Activated naive CD4-positive, alpha-beta T cell treated with anti-CD3 and anti-CD28 coated beads, Interleukin-2, amount 10 ng/mL, durations not matched to agents 7 days and 5 days (primary cell): ENCODE measurements around the gene SYTL1.

Experiments used
- CTCF ChIA-PET: fragments of 350-600 bp; sonication (Branson Sonifier 250); formaldehyde crosslinking; loops from one replicate; lab custom pipeline; 2021; ENCODE audit warnings: antibody characterized with exemption; lab: Charles Lee
- DNase-seq: peaks from one replicate; pipeline ENCODE4 v3.0.0-alpha.2; 2020
- H3K27ac Mint-ChIP-seq: one replicate; pipeline ENCODE4 v1.8.0; 2021; ENCODE audit warnings: mild to moderate bottlenecking, moderate library complexity, mixed read lengths
- H3K27me3 Mint-ChIP-seq: one replicate; pipeline ENCODE4 v1.8.0; 2021; ENCODE audit warnings: mild to moderate bottlenecking, mixed read lengths
- H3K36me3 Mint-ChIP-seq: one replicate; pipeline ENCODE4 v1.8.0; 2021; ENCODE audit warnings: mixed read lengths
- H3K4me1 Mint-ChIP-seq: one replicate; pipeline ENCODE4 v1.8.0; 2021; ENCODE audit warnings: mixed read lengths
- H3K4me3 Mint-ChIP-seq: one replicate; pipeline ENCODE4 v1.8.0; 2021; ENCODE audit warnings: mild to moderate bottlenecking, moderate library complexity, mixed read lengths
- H3K9me3 Mint-ChIP-seq: one replicate; pipeline ENCODE4 v1.8.0; 2021; ENCODE audit warnings: mixed read lengths

Gene SYTL1

GRCh38 chr1:27366113-27366410, 24.2 kb downstream of the SYTL1 start:
- Mint-ChIP-seq H3K4me3 (peak overlapping the region; percentile 84), H3K4me1 (peaks cover 58% of the 10 kb centered on the region), H3K27me3 (peaks cover 15% of the 10 kb centered on the region), H3K27ac (peak overlapping the region; percentile 81), H3K36me3 (no peaks in the 10 kb centered on the region), H3K9me3 (no peaks in the 10 kb centered on the region)
- CTCF ChIA-PET, result interaction anchor here (0.5 to 8.4 kb wide), 18 partner anchors 9 to 242 kb away, joined by 3 to 96 read pairs (median 4); partner anchors contain the start of genes GPR3 and SYTL1
- DNase-seq, result peak; percentile 90

GRCh38 chr1:27366411-27367159, 24.8 kb downstream of the SYTL1 start, which contains the start of gene MAP3K6:
Gene MAP3K6, minus strand, starts transcription at chr1:27366961. Its CDS starts 364 bp downstream, at chr1:27366597.
- no peaks in the 10 kb centered on the region for H3K9me3 Mint-ChIP-seq
- CTCF ChIA-PET, result interaction anchor here (0.5 to 8.4 kb wide), 21 partner anchors 10 to 66 kb away, joined by 3 to 96 read pairs (median 4); partner anchors contain the start of genes GPR3 and SYTL1
- H3K4me1 Mint-ChIP-seq, result peaks cover 57% of the 10 kb centered on the region
- H3K27ac Mint-ChIP-seq, result peak within 1 kb of the TSS; percentile 85
- H3K4me3 Mint-ChIP-seq, result peak within 1 kb of the TSS; percentile 84
- H3K27me3 Mint-ChIP-seq, result peaks cover 11% of the 10 kb centered on the region
- H3K36me3 Mint-ChIP-seq, result no peaks in the 10 kb centered on the region
- DNase-seq, result peak; percentile 69

GRCh38 chr1:27367160-27367650, 25.4 kb downstream of the SYTL1 start:
- CTCF ChIA-PET, result interaction anchor here (0.6 to 8.4 kb wide), 13 partner anchors 10 to 67 kb away, joined by 3 to 96 read pairs (median 5); partner anchors contain the start of gene GPR3
- peak overlapping the region; percentile 85 for H3K27ac Mint-ChIP-seq
- H3K9me3 Mint-ChIP-seq, result no peaks in the 10 kb centered on the region
- H3K4me1 Mint-ChIP-seq, result peaks cover 57% of the 10 kb centered on the region
- DNase-seq, result no peak
- peaks cover 16% of the 10 kb centered on the region for H3K27me3 Mint-ChIP-seq
- H3K4me3 Mint-ChIP-seq, result peak overlapping the region; percentile 77
- H3K36me3 Mint-ChIP-seq, result no peaks in the 10 kb centered on the region

GRCh38 chr1:27368869-27369582, 27.2 kb downstream of the SYTL1 start:
- peaks cover 24% of the 10 kb centered on the region for H3K27me3 Mint-ChIP-seq
- peak overlapping the region; percentile 31 for H3K27ac Mint-ChIP-seq
- H3K36me3 Mint-ChIP-seq, result no peaks in the 10 kb centered on the region
- H3K4me1 Mint-ChIP-seq, result peaks cover 56% of the 10 kb centered on the region
- H3K4me3 Mint-ChIP-seq, result no peak overlapping the region
- CTCF ChIA-PET, result interaction anchor here (1.0 to 8.4 kb wide), 3 partner anchors 12 to 35 kb away, joined by 3 to 96 read pairs (median 11); no protein-coding TSS in a partner anchor
- no peak for DNase-seq
- no peaks in the 10 kb centered on the region for H3K9me3 Mint-ChIP-seq

GRCh38 chr1:27372022-27372807, 30.4 kb downstream of the SYTL1 start:
- no peak overlapping the region for H3K4me3 Mint-ChIP-seq
- CTCF ChIA-PET, result interaction anchor here (0.9 to 8.4 kb wide), 4 partner anchors 15 to 71 kb away, joined by 3 to 96 read pairs (median 5); no protein-coding TSS in a partner anchor
- no peaks in the 10 kb centered on the region for H3K36me3 Mint-ChIP-seq
- H3K27ac Mint-ChIP-seq, result peak overlapping the region; percentile 58
- H3K27me3 Mint-ChIP-seq, result peaks cover 31% of the 10 kb centered on the region
- DNase-seq, result no peak
- H3K9me3 Mint-ChIP-seq, result no peaks in the 10 kb centered on the region
- peaks cover 33% of the 10 kb centered on the region for H3K4me1 Mint-ChIP-seq

- Mint-ChIP-seq H3K4me1 (peaks cover 27% of the 10 kb centered on the region), H3K27ac (no peak overlapping the region), H3K4me3 (no peak overlapping the region), H3K27me3 (peaks cover 29% of the 10 kb centered on the region), H3K36me3 (no peaks in the 10 kb centered on the region), H3K9me3 (no peaks in the 10 kb centered on the region)
- DNase-seq, result no peak
- CTCF ChIA-PET, result interaction anchor here (0.6 to 8.4 kb wide), 4 partner anchors 14 to 72 kb away, joined by 3 to 96 read pairs (median 4); no protein-coding TSS in a partner anchor
These were observed 31.2 kb downstream of the SYTL1 start for GRCh38 chr1:27372808-27373690.

- Mint-ChIP-seq H3K27ac (no peak within 1 kb of the TSS), H3K27me3 (peaks cover 28% of the 10 kb centered on the region), H3K4me3 (no peak within 1 kb of the TSS)
These were observed 32.7 kb downstream of the SYTL1 start, which contains the start of gene FCN3 for GRCh38 chr1:27374362-27375086. Gene FCN3, minus strand, starts transcription at chr1:27374824. Its CDS starts 6 bp downstream, at chr1:27374818.

GRCh38 chr1:27377760-27378495, 36.1 kb downstream of the SYTL1 start:
- Mint-ChIP-seq H3K4me3 (no peak overlapping the region), H3K9me3 (no peaks in the 10 kb centered on the region), H3K27me3 (peaks cover 47% of the 10 kb centered on the region), H3K27ac (no peak overlapping the region), H3K36me3 (no peaks in the 10 kb centered on the region), H3K4me1 (no peaks in the 10 kb centered on the region)
- no peak for DNase-seq
- CTCF ChIA-PET, result interaction anchor here (1.1 to 1.6 kb wide), 4 partner anchors 9 to 12 kb away, joined by 3 to 4 read pairs (median 4); partner anchors contain the start of gene MAP3K6

More at GRCh38 chr1:27374362-27375086, 32.7 kb downstream of the SYTL1 start, which contains the start of gene FCN3:
- Mint-ChIP-seq H3K36me3 (no peaks in the 10 kb centered on the region), H3K4me1 (peaks cover 16% of the 10 kb centered on the region), H3K9me3 (no peaks in the 10 kb centered on the region)
- no peak for DNase-seq
- CTCF ChIA-PET, result no interaction called here

- H3K9me3 Mint-ChIP-seq, result no peaks in the 10 kb centered on the region
- H3K4me1 Mint-ChIP-seq, result no peaks in the 10 kb centered on the region
- H3K27ac Mint-ChIP-seq, result no peak overlapping the region
- no peak overlapping the region for H3K4me3 Mint-ChIP-seq
- no peak for DNase-seq
- peaks cover 42% of the 10 kb centered on the region for H3K27me3 Mint-ChIP-seq
- H3K36me3 Mint-ChIP-seq, result no peaks in the 10 kb centered on the region
- CTCF ChIA-PET, result interaction anchor here (1.2 to 1.3 kb wide), 2 partner anchors 8 to 81 kb away, joined by 3 read pairs; no protein-coding TSS in a partner anchor
These were observed 37.8 kb downstream of the SYTL1 start for GRCh38 chr1:27379564-27380122.

GRCh38 chr1:27380224-27380623, 38.4 kb downstream of the SYTL1 start:
- DNase-seq, result no peak
- CTCF ChIA-PET, result interaction anchor here (1.3 kb wide), 1 partner anchor 81 kb away, joined by 3 read pairs; no protein-coding TSS in a partner anchor
- Mint-ChIP-seq H3K4me3 (no peak overlapping the region), H3K9me3 (no peaks in the 10 kb centered on the region), H3K36me3 (no peaks in the 10 kb centered on the region), H3K27me3 (peaks cover 40% of the 10 kb centered on the region), H3K27ac (no peak overlapping the region), H3K4me1 (no peaks in the 10 kb centered on the region)
